Activated naive CD8-positive, alpha-beta T cell treated with anti-CD3 and anti-CD28 coated beads, Interleukin-2, amount 10 ng/mL, durations not matched to agents 7 days and 5 days (primary cell): ENCODE data around the gene ICAM3. TPM values are rescaled to one million over a fixed set of nuclear protein-coding genes. Genes with fewer than 3 reads are reported as not detected.

ENCODE experiments used
- ATAC-seq: fragments of 150-1000 bp; cut with Tn5 transposase; one replicate; pipeline ENCODE4 v1.10.0; 2021; ENCODE audit warnings: low read depth, moderate library complexity
- POLR2A ChIA-PET: fragments of 350-600 bp; sonication (Branson Sonifier 250); formaldehyde crosslinking; loops from one replicate; lab custom pipeline; 2021; ENCODE audit warnings: antibody characterized with exemption; lab: Charles Lee
- DNase-seq: peaks from one replicate; pipeline ENCODE4 v3.0.0; 2021
- H3K27ac Mint-ChIP-seq: one replicate; pipeline ENCODE4 v1.8.0; 2022; ENCODE audit warnings: mild to moderate bottlenecking, mixed read lengths
- H3K27me3 Mint-ChIP-seq: one replicate; pipeline ENCODE4 v1.8.0; 2022; ENCODE audit warnings: mild to moderate bottlenecking, moderate library complexity, mixed read lengths
- H3K36me3 Mint-ChIP-seq: one replicate; pipeline ENCODE4 v1.8.0; 2021; ENCODE audit warnings: mild to moderate bottlenecking, mixed read lengths
- H3K4me1 Mint-ChIP-seq: one replicate; pipeline ENCODE4 v1.8.0; 2021; ENCODE audit warnings: mixed read lengths
- H3K4me3 Mint-ChIP-seq: one replicate; pipeline ENCODE4 v1.8.0; 2022; ENCODE audit warnings: mild to moderate bottlenecking, moderate library complexity, mixed read lengths
- H3K9me3 Mint-ChIP-seq: one replicate; pipeline ENCODE4 v1.8.0; 2021; ENCODE audit warnings: mixed read lengths
- total RNA-seq, 2 experiments: library from RNA; stranded (reverse); gene quantifications; one replicate each; pipeline ENCODE4 v1.2.3, GENCODE V29; 2021

ICAM3 gene
- total RNA-seq, 2 experiments from 2014 or later: 182 to 189 TPM

DNA sequence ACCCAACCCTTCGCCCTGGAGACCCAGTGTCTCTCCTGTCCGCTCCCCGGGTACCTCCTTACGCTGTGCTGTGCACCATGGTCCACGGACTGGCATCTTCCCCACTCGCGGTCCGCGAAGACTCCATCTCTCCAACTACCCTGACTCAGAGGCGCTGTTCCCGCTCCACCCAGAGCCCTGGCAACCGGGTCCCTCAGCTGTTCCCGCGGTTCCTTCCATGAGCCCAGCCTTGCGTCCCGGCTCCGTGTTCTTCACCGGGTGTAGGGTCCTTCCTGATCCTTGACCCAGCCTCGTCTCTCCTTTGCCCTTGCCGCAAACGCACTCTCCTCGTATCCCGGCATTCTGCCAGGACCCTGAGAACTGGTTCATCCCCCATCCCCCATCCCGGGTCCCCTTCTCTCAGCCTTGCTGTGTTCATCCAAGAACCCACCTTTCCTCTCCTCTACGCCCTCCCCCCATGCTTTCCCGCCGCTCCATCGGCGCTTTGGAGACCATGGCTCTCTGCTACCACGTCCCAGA lies 49.0 kb downstream of the ICAM3 start:
- POLR2A ChIA-PET: interaction anchor here (1.3 to 5.0 kb wide), 2 partner anchors 17 to 20 kb away, joined by 5 to 60 read pairs; partner anchors contain the start of gene ICAM1
- H3K9me3 Mint-ChIP-seq: peaks cover 3% of the 10 kb centered on the region
- peak overlapping the region; percentile 52 for H3K27ac Mint-ChIP-seq
- peaks cover 70% of the 10 kb centered on the region for H3K27me3 Mint-ChIP-seq
- ATAC-seq (no peak), DNase-seq (peak; percentile 55)
- H3K4me3 Mint-ChIP-seq: peak overlapping the region; percentile 77
- peaks cover 49% of the 10 kb centered on the region for H3K4me1 Mint-ChIP-seq
- peaks cover 10% of the 10 kb centered on the region for H3K36me3 Mint-ChIP-seq

DNA sequence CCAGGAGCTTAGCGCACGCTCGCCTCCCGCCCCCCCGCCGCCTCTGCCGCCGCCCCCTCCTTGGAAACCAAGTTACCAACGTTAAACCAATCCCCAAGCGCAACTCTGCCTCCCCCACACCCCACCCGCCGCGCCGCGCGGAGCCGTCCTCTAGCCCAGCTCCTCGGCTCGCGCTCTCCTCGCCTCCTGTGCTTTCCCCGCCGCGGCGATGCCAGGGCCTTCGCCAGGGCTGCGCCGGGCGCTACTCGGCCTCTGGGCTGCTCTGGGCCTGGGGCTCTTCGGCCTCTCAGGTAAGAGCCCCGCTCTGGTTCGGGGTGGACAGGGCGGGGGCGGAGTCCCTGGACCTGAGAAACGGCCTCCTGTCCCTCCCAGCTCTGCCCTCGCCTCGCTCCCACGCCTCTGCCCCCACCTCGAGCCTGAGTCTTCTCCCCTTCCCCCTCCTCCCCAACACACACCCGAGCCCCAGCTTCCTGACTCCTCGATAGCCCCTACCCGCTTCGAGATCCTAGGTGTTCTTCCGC lies 49.5 kb downstream of the ICAM3 start, which contains the start of gene ICAM5:
ICAM5 (plus strand) TSS at position 117 of the 521 bp plus-strand sequence; CDS start at position 209, 92 bp downstream.
- POLR2A ChIA-PET: interaction anchor here (0.7 to 5.0 kb wide), 6 partner anchors 16 to 131 kb away, joined by 3 to 60 read pairs (median 4); partner anchors contain the start of genes ICAM1 and RAVER1
- peak; percentile 63 for DNase-seq
- Mint-ChIP-seq H3K36me3 (peaks cover 15% of the 10 kb centered on the region), H3K27ac (peak within 1 kb of the TSS; percentile 62), H3K9me3 (peaks cover 3% of the 10 kb centered on the region), H3K4me1 (peaks cover 54% of the 10 kb centered on the region), H3K27me3 (peaks cover 68% of the 10 kb centered on the region), H3K4me3 (peak within 1 kb of the TSS; percentile 77)
- ATAC-seq: no peak

DNA sequence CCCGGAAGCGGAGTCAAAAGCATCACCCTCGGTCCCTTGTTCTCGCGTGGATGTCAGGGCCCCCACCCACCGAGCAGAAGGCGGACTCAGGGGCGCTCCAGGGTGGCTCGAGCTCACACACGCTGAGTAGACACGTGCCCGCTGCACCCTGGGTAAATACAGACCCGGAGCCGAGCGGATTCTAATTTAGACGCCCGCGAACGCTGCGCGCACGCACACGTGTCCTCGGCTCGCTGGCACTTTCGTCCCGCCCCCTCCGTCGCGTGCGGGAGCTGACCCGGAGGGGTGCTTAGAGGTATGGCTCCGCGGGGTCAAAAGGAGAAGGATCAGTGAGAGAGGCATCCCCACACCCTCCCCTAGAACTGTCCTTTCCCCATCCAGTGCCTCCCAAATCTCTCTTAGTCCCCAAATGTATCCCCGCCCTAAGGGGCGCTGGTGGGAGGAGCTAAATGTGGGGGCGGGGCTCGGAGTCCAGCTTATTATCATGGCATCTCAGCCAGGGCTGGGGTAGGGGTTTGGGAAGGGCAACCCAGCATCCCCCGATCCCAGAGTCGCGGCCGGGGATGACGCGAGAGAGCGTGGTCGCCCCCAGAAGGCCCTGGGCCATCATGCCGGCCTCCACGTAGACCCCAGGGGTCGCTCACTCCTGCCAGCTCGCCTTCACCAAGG lies 50.1 kb downstream of the ICAM3 start:
- peak; percentile 72 for DNase-seq
- H3K27ac Mint-ChIP-seq: no peak overlapping the region
- ATAC-seq: peak; percentile 28
- peaks cover 3% of the 10 kb centered on the region for H3K9me3 Mint-ChIP-seq
- H3K4me3 Mint-ChIP-seq: peak overlapping the region; percentile 77
- H3K27me3 Mint-ChIP-seq: peaks cover 62% of the 10 kb centered on the region
- peaks cover 16% of the 10 kb centered on the region for H3K36me3 Mint-ChIP-seq
- POLR2A ChIA-PET: interaction anchor here (0.6 to 5.0 kb wide), 8 partner anchors 11 to 131 kb away, joined by 3 to 60 read pairs (median 4); partner anchors contain the start of genes ICAM1 and RAVER1
- H3K4me1 Mint-ChIP-seq: peaks cover 54% of the 10 kb centered on the region

- Mint-ChIP-seq H3K9me3 (peaks cover 3% of the 10 kb centered on the region), H3K4me3 (peak overlapping the region; percentile 77), H3K36me3 (peaks cover 21% of the 10 kb centered on the region), H3K27ac (peak overlapping the region; percentile 62), H3K4me1 (peaks cover 54% of the 10 kb centered on the region), H3K27me3 (peaks cover 57% of the 10 kb centered on the region)
- DNase-seq (no peak), ATAC-seq (no peak)
- POLR2A ChIA-PET: interaction anchor here (0.6 to 5.0 kb wide), 5 partner anchors 11 to 132 kb away, joined by 3 to 60 read pairs (median 4); partner anchors contain the start of genes ICAM1 and RAVER1
Measured at GRCh38 chr19:10288662-10289166, 50.7 kb downstream of the ICAM3 start.

DNA sequence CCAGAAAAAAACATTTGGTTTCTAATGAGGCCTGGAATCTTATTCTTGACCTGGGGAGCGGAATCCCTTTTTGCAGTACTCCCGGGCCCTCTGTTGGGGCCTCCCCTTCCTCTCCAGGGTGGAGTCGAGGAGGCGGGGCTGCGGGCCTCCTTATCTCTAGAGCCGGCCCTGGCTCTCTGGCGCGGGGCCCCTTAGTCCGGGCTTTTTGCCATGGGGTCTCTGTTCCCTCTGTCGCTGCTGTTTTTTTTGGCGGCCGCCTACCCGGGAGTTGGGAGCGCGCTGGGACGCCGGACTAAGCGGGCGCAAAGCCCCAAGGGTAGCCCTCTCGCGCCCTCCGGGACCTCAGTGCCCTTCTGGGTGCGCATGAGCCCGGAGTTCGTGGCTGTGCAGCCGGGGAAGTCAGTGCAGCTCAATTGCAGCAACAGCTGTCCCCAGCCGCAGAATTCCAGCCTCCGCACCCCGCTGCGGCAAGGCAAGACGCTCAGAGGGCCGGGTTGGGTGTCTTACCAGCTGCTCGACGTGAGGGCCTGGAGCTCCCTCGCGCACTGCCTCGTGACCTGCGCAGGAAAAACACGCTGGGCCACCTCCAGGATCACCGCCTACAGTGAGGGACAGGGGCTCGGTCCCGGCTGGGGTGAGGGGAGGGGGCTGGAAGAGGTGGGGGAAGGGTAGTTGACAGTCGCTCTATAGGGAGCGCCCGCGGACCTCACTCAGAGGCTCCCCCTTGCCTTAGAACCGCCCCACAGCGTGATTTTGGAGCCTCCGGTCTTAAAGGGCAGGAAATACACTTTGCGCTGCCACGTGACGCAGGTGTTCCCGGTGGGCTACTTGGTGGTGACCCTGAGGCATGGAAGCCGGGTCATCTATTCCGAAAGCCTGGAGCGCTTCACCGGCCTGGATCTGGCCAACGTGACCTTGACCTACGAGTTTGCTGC lies 52.4 kb downstream of the ICAM3 start, which contains the start of gene ICAM4:
ICAM4 (plus strand) TSS at position 153 of the 935 bp plus-strand sequence; CDS start at position 211, 58 bp downstream.
- POLR2A ChIA-PET: interaction anchor here (0.7 to 3.1 kb wide), 6 partner anchors 9 to 131 kb away, joined by 3 to 49 read pairs (median 4); partner anchors contain the start of genes ICAM1 and RAVER1
- Mint-ChIP-seq H3K4me3 (peak within 1 kb of the TSS; percentile 75), H3K27me3 (peaks cover 41% of the 10 kb centered on the region), H3K9me3 (no peaks in the 10 kb centered on the region), H3K4me1 (peaks cover 47% of the 10 kb centered on the region), H3K27ac (peak within 1 kb of the TSS; percentile 42), H3K36me3 (peaks cover 18% of the 10 kb centered on the region)
- DNase-seq (peak; percentile 72), ATAC-seq (peak; percentile 65)

- Mint-ChIP-seq H3K27ac (peak overlapping the region; percentile 5), H3K9me3 (no peaks in the 10 kb centered on the region), H3K4me1 (peaks cover 36% of the 10 kb centered on the region), H3K27me3 (peaks cover 24% of the 10 kb centered on the region), H3K4me3 (no peak overlapping the region), H3K36me3 (peaks cover 19% of the 10 kb centered on the region)
- DNase-seq: no peak
- POLR2A ChIA-PET: interaction anchor here (0.5 to 3.1 kb wide), 3 partner anchors 9 to 95 kb away, joined by 3 to 49 read pairs (median 4); partner anchors contain the start of genes ICAM1 and TYK2
- ATAC-seq: no peak
Measured at GRCh38 chr19:10285393-10285792, 54.0 kb downstream of the ICAM3 start.

- Mint-ChIP-seq H3K27me3 (peaks cover 20% of the 10 kb centered on the region), H3K4me1 (peaks cover 35% of the 10 kb centered on the region), H3K4me3 (no peak overlapping the region), H3K27ac (no peak overlapping the region), H3K9me3 (no peaks in the 10 kb centered on the region), H3K36me3 (peaks cover 19% of the 10 kb centered on the region)
- ATAC-seq (no peak), DNase-seq (no peak)
- POLR2A ChIA-PET: interaction anchor here (1.4 to 3.1 kb wide), 3 partner anchors 14 to 95 kb away, joined by 4 to 49 read pairs (median 7); partner anchors contain the start of genes ICAM1 and TYK2
Measured at GRCh38 chr19:10284960-10285278, 54.5 kb downstream of the ICAM3 start.

- no peak for ATAC-seq
- Mint-ChIP-seq H3K4me3 (no peak overlapping the region), H3K27ac (no peak overlapping the region), H3K36me3 (peaks cover 19% of the 10 kb centered on the region), H3K4me1 (peaks cover 37% of the 10 kb centered on the region), H3K27me3 (peaks cover 18% of the 10 kb centered on the region), H3K9me3 (no peaks in the 10 kb centered on the region)
- POLR2A ChIA-PET: interaction anchor here (1.4 to 1.9 kb wide), 2 partner anchors 13 to 96 kb away, joined by 4 to 7 read pairs; partner anchors contain the start of genes ICAM1 and TYK2
- DNase-seq: no peak
Measured at GRCh38 chr19:10284065-10284959, 55.1 kb downstream of the ICAM3 start.

Other genes with a start within 250 kb of the ICAM3 start
- 1 to 10 TPM; 3.8 to 4.7 TPM for gene ANGPTL6, start 236.9 kb downstream of the ICAM3 start, total RNA-seq
- gene PPAN, start 233.3 kb downstream of the ICAM3 start, total RNA-seq: 100 to 1,000 TPM; 104 to 112 TPM
- 10 to 100 TPM; 51.8 to 53.6 TPM for gene P2RY11, start 227.9 kb downstream of the ICAM3 start, total RNA-seq
- 100 to 1,000 TPM; 262 to 264 TPM for gene EIF3G, start 219.7 kb downstream of the ICAM3 start, total RNA-seq
- 100 to 1,000 TPM; 347 to 384 TPM for gene DNMT1, start 144.7 kb downstream of the ICAM3 start, total RNA-seq
- gene S1PR2, start 108.3 kb downstream of the ICAM3 start, total RNA-seq: 1 to 10 TPM; 6.4 to 7.1 TPM
- 10 to 100 TPM; 55.8 to 59.9 TPM for gene MRPL4, start 87.4 kb downstream of the ICAM3 start, total RNA-seq
- 10 to 100 TPM in 1 of 2 experiments, 1 to 10 TPM in 1; 9.5 to 11.7 TPM for gene ICAM1, start 68.5 kb downstream of the ICAM3 start, total RNA-seq
- 1 to 10 TPM; 1.2 to 1.7 TPM for gene ICAM4, start 52.7 kb downstream of the ICAM3 start, total RNA-seq
- under 1 TPM; 0.62 to 0.83 TPM for gene ICAM5, start 49.7 kb downstream of the ICAM3 start, total RNA-seq
- gene ZGLP1, start 29.8 kb downstream of the ICAM3 start, total RNA-seq: 1 to 10 TPM; 3.9 to 5.0 TPM
- 1 to 10 TPM; 7.6 to 9.4 TPM for gene FDX2, start 23.6 kb downstream of the ICAM3 start, total RNA-seq
- 10 to 100 TPM; 77.9 to 78.5 TPM for gene RAVER1, start 6.1 kb downstream of the ICAM3 start, total RNA-seq
- gene TYK2, start 40.9 kb upstream of the ICAM3 start, total RNA-seq: 100 to 1,000 TPM; 277 to 290 TPM
- 100 to 1,000 TPM; 242 to 248 TPM for gene CDC37, start 63.9 kb upstream of the ICAM3 start, total RNA-seq
- 10 to 100 TPM; 28.2 to 29.2 TPM for gene PDE4A, start 80.9 kb upstream of the ICAM3 start, total RNA-seq
- gene KEAP1, start 163.7 kb upstream of the ICAM3 start, total RNA-seq: 10 to 100 TPM; 82.2 to 82.7 TPM
- 1 to 10 TPM; 3.3 to 4.7 TPM for gene S1PR5, start 177.8 kb upstream of the ICAM3 start, total RNA-seq
- gene ATG4D, start 204.3 kb upstream of the ICAM3 start, total RNA-seq: 10 to 100 TPM; 50.4 to 66.6 TPM
- 10 to 100 TPM; 76.2 to 85.4 TPM for gene KRI1, start 226.4 kb upstream of the ICAM3 start, total RNA-seq
- 10 to 100 TPM; 93.0 to 95.9 TPM for gene CDKN2D, start 229.4 kb upstream of the ICAM3 start, total RNA-seq
- gene AP1M2, start 247.7 kb upstream of the ICAM3 start, total RNA-seq: not detected